ENCODE results near the gene CAPN9.

Gene CAPN9

GRCh38 chr1:230701895-230702768 is 45.1 kb upstream of the CAPN9 start:
- no peak for DNase-seq (ENCODE audit: low read depth)

DNA sequence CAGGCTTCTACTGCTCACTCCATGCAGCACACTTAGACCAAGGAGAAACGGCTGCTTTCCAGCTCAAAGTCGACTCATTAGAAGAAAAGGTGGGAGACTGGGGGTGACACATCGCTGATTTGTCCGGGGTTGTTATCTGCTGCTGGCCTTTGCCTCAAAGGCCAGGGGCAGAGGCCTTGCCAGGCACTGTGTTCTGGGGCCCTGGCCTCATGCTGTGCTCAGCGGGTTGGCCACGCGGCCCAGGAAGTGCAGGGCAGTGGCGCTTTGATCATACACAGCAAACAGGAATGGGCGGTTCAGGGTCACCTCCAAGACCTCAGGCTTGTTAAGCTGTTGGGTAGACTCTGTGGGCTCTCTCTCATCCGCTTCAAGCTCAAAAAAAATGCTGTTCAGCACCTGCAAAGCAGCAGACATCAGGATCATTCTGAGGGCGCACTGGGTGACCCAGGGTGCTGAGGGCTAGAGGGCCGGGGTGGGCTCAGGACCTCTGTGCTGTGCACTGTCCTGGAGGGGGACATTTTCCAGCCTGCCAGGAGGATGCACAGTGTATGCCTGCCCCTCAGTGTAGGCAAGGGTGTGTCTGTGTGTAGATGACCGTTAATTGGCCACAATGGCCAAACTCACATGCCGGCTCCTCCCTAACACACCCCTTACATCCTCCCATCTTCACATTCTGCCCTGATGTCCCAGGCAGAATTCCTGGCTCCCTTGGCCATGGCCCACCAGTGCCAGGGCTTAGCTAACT is 44.1 kb upstream of the CAPN9 start:
- TF ChIP-seq, protein P1, sequence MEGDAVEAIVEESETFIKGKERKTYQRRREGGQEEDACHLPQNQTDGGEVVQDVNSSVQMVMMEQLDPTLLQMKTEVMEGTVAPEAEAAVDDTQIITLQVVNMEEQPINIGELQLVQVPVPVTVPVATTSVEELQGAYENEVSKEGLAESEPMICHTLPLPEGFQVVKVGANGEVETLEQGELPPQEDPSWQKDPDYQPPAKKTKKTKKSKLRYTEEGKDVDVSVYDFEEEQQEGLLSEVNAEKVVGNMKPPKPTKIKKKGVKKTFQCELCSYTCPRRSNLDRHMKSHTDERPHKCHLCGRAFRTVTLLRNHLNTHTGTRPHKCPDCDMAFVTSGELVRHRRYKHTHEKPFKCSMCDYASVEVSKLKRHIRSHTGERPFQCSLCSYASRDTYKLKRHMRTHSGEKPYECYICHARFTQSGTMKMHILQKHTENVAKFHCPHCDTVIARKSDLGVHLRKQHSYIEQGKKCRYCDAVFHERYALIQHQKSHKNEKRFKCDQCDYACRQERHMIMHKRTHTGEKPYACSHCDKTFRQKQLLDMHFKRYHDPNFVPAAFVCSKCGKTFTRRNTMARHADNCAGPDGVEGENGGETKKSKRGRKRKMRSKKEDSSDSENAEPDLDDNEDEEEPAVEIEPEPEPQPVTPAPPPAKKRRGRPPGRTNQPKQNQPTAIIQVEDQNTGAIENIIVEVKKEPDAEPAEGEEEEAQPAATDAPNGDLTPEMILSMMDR (IDR thresholded peaks at IDR 0.05; ENCODE audit: insufficient read depth, low read depth, low read length, missing control alignments), result no peak
- no peak overlapping the region for H3K4me3 ChIP-seq (ENCODE audit: low read length)
- DNase-seq (ENCODE audit: low read depth), result no peak

More at GRCh38 chr1:230701895-230702768, 45.1 kb upstream of the CAPN9 start:
- no peak overlapping the region for H3K4me3 ChIP-seq (ENCODE audit: low read length)
- TF ChIP-seq, protein P1 (IDR thresholded peaks at IDR 0.05; ENCODE audit: insufficient read depth, low read depth, low read length, missing control alignments), result no peak

- TF ChIP-seq, protein P1 (IDR thresholded peaks at IDR 0.05; ENCODE audit: insufficient read depth, low read depth, low read length, missing control alignments), result no peak
- H3K4me3 ChIP-seq (ENCODE audit: low read length), result no peak overlapping the region
- no peak for DNase-seq (ENCODE audit: low read depth)
These were observed 43.4 kb upstream of the CAPN9 start for GRCh38 chr1:230703679-230704385.

- TF ChIP-seq, protein P1 (IDR thresholded peaks at IDR 0.05; ENCODE audit: insufficient read depth, low read depth, low read length, missing control alignments), result no peak
- no peak for DNase-seq (ENCODE audit: low read depth)
- H3K4me3 ChIP-seq (ENCODE audit: low read length), result no peak overlapping the region
These were observed 42.4 kb upstream of the CAPN9 start for GRCh38 chr1:230704830-230705229.

GRCh38 chr1:230705289-230706019 is 41.7 kb upstream of the CAPN9 start:
- no peak for DNase-seq (ENCODE audit: low read depth)
- TF ChIP-seq, protein P1 (IDR thresholded peaks at IDR 0.05; ENCODE audit: insufficient read depth, low read depth, low read length, missing control alignments), result no peak
- no peak overlapping the region for H3K4me3 ChIP-seq (ENCODE audit: low read length)

- DNase-seq (ENCODE audit: low read depth), result no peak
- H3K4me3 ChIP-seq (ENCODE audit: low read length), result no peak overlapping the region
- TF ChIP-seq, protein P1 (IDR thresholded peaks at IDR 0.05; ENCODE audit: insufficient read depth, low read depth, low read length, missing control alignments), result no peak
These were observed 41.0 kb upstream of the CAPN9 start for GRCh38 chr1:230706020-230706699.
